Stimulated activated CD4-positive, alpha-beta T cell treated with anti-CD3 and anti-CD28 coated beads, Interleukin-1b, Interleukin-23, amount 100 ng/mL, for 48 hours (primary cell): ENCODE data around the gene ATXN10.

Experiments
- DNase-seq: peaks from one replicate; pipeline ENCODE4 v3.0.0-alpha.2; 2020

The ATXN10 gene

DNA sequence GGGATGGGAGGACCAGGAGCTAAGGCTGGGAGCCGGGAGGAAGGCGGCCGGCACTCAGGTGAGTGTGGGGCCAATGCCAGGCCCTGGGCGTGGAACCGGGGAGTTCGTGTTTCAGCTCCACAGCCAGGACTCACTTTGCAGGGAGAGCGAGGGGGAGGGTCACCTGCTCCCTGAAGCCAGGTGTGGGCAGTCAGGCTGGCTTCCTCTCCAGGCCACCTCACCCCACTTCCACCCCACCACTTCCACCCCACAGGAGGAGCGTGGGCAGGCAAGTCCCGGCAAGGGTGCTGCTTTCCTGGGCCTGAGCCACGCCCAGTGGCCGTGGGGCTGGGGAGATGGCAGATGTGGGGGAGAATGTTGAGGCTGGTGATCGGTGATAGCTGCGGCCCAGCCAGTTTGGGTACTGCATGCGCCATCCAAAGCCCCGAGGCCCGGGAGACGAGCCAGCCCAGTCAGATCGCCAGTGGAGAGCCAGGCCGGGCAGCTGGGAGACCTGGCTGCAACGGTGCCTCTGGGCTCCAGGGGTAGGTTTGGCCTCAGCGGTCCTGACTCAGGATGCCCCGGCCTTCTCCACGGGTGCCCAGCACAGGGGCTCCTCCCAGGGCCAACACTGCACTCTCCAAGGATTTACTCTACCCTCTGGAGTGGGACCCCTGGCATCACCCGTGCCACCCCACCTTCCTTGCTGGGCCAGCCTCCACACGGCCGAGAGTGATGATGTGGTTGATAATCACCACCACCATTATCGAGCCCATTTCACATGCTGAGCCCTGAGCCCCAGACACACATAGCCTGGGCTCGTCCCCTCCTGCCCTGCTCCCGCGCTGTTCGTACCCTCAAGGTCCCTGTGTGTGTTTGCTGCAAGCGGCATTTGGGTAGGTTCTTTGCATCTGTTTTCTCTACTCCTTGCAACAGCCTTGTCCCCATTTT lies 211.5 kb downstream of the ATXN10 start:
- DNase-seq: no peak

DNA sequence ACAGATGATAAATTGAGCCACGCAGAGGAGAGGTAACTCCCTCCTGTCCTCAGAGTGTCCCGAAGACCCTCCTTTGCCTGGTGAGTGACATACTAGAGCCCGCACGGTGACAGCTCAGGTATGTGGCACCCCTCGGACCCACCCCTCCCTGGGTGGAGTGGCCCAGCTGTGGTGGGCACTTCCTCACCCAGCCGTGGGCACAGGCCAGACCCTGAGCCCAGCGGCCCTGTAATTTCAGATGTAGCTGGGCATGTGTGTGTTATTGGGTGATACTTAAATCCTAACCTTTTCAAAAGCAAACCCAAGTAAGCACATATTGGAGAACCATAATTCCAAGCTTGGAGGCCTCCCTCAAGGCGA lies 212.2 kb downstream of the ATXN10 start:
- no peak for DNase-seq

DNA sequence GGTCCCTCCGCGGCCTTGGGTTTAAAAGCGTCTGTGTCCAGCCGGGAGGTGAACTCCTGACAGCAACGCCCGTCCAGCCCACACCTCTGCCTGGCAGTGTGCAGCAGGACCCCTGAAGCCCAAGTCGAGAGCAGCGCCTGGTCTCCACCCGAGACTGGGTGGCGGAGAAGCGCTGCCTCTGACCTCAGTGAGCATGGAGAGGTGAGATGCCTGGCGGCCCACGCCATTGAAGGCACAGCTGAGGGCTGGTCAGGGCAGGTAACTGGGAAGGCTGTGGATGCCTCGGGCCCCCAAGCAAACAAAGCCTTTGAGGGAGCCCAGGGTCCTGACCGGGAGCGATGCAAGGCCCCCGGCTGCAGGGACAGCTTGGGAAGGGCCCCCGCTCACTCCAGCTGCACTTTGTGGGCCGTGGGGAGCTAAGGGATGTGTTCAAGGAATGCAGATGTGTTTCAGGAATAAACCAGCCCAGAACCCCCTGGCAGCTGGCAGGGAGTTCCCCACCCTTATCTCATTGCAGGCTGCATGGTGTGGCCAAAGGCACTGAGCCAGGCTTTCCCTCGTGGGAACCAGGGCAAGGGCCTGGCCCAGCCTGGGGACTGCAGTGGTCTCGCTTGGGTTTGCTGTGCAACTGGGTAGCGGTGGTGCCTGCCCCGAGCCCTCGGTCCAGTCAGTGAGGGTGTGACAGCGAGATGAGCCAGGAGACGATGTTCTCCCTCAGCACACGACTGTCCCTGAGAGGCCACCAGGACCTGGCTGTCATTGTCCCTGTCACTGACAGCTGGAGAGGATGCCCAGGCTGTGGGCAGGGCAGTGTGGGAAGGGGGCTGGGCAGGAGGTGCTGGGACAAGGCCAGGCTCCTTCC lies 212.8 kb downstream of the ATXN10 start:
- no peak for DNase-seq

DNA sequence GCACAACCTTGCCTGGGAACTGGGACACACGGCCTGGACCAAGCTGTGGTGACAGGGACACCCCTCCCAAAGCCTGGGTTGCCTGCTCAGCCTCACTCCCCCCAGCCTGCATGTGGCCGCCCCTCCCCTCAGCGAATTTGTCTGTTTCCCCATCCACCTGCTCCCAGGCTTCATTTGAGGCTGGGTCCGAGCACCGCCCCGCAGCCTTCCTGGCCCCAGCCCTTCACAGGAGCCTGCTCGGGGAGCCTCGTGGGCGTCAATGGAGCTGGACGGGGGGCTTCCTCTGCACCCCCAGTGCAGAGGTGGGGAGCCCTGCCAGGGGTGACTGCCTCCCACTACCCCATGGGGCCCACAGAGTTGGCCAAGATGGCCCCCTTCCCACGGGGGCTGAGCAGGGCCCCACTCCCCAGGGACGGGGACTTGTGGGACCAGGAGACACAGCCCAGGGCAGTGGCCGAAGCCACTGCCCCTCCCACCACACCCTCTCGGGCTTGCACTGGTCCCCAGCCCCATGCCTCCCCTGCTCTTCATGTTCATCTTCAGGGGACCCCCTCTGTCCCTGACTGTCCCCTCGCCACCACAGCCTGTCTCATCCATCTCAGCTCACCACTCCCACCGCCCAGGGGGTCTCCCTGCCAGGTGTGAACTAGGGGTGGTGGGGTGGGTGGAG lies 213.7 kb downstream of the ATXN10 start:
- no peak for DNase-seq

DNA sequence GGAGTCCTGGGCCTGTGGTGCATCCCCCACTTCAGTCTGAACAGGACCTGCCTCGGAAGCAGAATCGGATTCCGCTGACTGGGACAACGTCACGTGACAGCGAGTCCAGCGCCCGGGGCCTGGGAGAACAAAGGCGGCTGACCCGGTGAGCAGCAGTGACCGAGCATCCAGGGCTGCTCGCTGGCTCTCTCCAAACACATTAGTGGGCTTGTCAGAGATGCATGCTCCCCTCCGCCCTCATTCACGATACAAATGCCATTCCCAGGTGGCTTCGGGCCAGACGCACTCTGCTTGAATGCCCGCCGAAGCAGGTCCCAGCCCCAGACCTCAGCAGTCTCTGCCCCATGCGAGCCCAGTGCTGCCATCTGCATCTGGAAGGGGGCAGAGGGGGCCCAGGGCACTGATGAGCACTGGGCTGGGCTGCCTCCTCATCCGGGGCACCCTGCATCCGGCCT lies 214.3 kb downstream of the ATXN10 start:
- no peak for DNase-seq

DNA sequence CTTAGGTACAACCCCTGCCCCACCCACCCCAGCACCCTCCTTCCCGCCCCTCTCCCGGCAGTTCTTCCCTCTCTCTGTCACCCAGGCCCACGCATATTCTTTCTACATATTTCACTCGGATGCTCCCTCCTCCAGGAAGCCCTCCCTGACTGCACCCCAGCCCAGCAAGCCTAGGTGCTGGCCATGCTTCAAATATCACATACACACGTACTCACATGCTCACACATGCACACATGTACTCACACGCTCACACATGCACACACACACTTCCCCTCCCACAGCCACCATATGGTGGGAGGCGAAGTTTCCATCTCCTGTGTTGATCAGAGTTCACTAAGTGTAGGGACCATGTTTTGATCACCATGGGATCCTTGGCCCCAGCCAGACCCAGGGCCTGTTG lies 214.9 kb downstream of the ATXN10 start:
- DNase-seq: no peak

GRCh38 chr22:45887202-45888131 lies 215.8 kb downstream of the ATXN10 start:
- DNase-seq: no peak

DNA sequence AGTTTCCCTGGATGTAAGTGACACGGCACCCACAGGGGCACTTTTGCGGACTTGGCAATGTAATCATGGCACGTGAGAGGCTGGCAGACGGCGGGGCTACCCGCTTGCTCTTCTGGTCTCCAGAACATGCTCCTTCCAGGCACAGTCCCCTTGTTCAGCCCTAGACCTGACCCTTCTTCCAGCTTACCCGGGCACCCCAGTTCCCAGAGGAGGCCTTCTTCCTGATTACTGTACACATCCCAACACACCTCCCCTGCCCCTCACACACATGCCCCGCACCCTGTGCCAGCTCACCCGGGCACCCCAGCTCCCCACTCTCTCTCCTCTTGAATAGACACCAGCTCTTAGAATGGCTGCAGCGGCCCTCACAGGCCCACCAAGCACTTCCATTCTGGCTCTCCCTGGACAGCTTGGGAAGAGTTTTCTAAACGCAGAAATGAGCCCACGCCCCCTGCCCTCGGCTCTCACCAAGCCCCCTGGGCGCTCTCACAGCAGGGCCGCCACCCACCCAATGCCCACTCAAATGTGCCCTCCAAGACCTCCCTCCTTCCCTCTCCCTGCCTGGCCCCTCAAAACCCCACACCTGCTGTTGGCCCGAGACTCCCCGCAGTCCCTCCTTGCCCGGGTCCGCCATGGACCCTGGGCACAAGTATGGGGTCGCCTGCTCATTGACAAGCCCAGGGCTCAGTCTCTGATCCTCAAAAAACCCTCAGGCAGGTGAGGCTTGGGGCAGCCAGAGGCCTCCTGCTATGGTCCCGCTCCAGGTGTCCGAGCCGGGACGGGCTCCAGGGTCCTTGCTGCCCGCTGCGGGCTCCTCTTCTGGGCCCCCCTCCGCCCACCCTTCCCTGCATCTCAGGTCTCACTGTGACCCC lies 216.8 kb downstream of the ATXN10 start:
- DNase-seq: no peak

GRCh38 chr22:45889093-45889538 lies 217.5 kb downstream of the ATXN10 start:
- no peak for DNase-seq

DNA sequence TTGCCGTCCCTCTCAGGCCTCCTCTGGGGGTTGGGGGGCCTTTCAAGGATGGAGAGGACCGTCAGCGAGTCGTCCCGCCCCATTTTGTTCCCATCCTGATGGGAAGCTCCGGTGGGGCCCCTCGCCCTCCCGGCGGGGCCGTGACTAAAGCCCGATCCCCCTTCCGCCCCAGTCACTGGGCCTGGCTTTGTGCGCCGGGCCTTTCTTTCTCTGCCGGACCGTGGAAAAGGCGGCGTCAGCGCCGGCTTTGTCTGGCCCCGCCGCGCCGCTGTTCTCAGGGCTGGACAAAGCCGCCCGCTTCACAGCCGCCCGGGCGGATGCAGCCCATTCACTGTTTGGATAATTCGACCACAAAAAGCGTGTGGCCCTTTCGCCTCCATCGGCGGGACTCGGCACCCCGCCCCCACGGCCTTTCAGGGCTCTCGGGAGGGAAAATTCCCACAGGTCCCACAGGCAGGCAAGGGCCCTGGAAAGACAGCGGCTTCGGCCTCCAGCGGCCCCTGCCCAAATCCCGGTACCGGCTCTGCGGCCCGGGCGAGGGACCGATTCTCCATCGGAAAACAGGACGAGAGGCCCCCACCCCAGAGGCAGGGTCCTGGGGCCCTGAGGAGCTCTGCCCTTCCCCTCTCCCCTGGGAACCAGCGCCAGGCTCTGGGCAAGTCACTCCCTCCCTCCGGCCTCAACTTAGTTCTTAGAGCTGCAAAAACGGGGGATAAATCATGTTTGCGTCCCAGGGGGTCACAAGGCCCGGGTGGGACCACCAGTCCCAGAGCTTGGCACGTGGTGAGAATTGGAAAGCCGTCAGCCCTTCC lies 218.1 kb downstream of the ATXN10 start:
- DNase-seq: no peak

DNA sequence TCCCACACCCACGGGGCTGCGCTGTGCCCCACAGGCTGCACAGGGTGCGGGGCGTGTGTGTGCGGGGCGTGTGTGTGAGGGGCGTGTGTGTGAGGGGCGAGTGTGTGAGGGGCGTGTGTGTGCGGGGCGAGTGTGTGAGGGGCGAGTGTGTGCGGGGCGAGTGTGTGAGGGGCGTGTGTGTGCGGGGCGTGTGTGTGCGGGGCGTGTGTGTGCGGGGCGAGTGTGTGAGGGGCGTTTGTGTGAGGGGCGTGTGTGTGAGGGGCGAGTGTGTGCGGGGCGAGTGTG lies 218.7 kb downstream of the ATXN10 start:
- no peak for DNase-seq

GRCh38 chr22:45891021-45891421 lies 219.4 kb downstream of the ATXN10 start:
- DNase-seq: no peak

DNA sequence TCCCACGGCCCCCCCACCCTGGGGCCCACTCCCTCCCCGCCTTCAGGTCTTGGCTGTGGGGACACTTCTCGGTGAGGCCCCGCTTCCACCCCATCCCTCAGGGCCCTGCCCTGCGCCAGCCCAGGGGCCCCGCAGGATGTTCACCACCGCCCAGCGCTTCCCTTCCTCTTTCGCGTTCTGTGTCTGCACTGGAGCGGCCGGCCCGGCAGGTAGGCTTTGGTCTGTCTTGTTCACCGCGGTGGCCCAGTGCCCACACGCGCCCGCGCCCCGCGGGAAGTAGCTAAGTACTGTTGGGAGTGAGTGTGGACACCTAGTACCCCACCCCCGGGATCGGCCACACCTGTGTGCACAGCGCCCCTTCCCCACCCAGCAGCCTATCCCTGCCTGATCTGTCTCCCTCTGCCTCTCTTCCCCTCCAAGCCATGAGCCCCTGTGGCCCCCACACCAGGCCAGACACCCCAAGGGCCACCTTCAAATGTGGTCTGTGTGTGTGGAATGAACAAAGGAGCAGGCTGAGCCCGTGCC lies 219.9 kb downstream of the ATXN10 start:
- DNase-seq: no peak

- DNase-seq: no peak
Measured at GRCh38 chr22:45891996-45892621, 220.5 kb downstream of the ATXN10 start.

GRCh38 chr22:45892681-45893461 lies 221.2 kb downstream of the ATXN10 start:
- no peak for DNase-seq

DNA sequence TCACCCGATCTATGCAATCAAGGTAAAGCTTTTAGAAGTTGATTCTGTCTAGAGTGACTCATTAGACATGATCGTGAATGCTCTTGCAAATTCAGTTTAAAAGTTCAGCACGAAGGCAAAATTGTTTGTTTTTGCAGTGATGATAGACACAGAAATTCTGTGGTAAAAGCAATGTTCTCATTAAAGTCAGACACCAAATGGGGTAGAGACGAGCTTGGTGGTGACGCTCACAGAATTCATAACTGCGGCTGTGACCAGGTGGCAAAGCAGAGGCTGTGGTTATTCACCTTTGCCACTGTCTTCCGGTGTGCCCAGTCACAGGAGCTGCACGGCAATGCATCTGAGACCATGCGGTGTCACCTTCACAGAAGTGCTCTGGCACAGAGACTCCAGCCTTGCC lies 221.9 kb downstream of the ATXN10 start:
- DNase-seq: no peak
